Nephron (organoid): Measurements from ENCODE around the gene UBAC2.

Experiments used
- H3K27ac Mint-ChIP-seq, 3 experiments: 2 replicates each; pipeline ENCODE4 v1.8.0; 2020; ENCODE audit warnings: mixed read lengths in 3 of 3, mild to moderate bottlenecking in 2 of 3, moderate library complexity in 1 of 3
- H3K27me3 Mint-ChIP-seq: 2 replicates; pipeline ENCODE4 v1.8.0; 2021; ENCODE audit warnings: low read depth, mild to moderate bottlenecking, moderate library complexity, mixed read lengths
- H3K36me3 Mint-ChIP-seq: 2 replicates; pipeline ENCODE4 v1.8.0; 2020; ENCODE audit warnings: low read depth, mixed read lengths
- H3K4me1 Mint-ChIP-seq: 2 replicates; pipeline ENCODE4 v1.8.0; 2020; ENCODE audit warnings: mixed read lengths
- H3K4me3 Mint-ChIP-seq, 3 experiments: 2 replicates each; pipeline ENCODE4 v1.8.0; 2020; ENCODE audit warnings: mild to moderate bottlenecking in 3 of 3, mixed read lengths in 3 of 3, moderate library complexity in 2 of 3
- H3K9me3 Mint-ChIP-seq: 2 replicates; pipeline ENCODE4 v1.8.0; 2020; ENCODE audit warnings: mixed read lengths
- TF ChIP-seq, protein P1 (sequence below), 3 experiments: fragments of 200-600 bp; sonication (generic); IDR thresholded peaks; one replicate each; pipeline ENCODE4 v1.5.0; 2021; ENCODE audit warnings: antibody characterized with exemption in 3 of 3; ENCODE audit not compliant: unreplicated experiment in 3 of 3

Gene UBAC2

DNA sequence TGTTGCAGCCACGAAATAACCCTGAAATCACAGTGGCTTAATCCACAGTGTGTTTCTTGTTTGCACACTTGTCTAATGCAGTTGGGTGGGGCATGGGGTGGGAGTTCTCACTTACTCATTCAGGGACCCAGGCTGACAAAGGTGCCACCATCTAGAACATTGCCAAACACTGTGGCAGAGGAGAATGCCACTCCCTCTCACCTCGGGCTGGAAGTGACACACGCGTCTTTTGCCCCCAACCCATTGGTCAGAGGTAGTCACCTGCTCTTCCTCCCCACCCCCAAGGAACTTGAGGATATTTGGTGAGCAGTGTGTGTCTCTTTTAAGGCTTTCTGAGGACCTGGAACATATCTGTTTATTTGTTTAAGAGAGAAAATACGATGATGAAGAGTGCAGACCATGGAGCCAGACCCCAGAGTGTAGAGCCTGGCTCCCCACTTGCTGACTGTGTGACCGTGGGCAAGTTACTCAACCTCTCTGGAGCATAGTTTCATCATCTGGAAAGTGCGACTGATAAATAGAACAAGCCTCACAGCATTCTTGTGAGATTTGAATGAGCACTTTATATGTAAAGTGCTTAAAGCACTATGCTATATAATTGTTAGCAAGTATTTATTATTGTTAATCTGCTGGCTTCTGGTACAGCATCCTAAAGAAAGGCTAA, 89.2 kb downstream of the UBAC2 start:
- H3K27ac Mint-ChIP-seq: no peak overlapping the region
- H3K36me3 Mint-ChIP-seq: peaks cover 8% of the 10 kb centered on the region
- peaks cover 3% of the 10 kb centered on the region for H3K27me3 Mint-ChIP-seq
- no peak overlapping the region for H3K4me3 Mint-ChIP-seq
- H3K9me3 Mint-ChIP-seq: no peaks in the 10 kb centered on the region
- TF ChIP-seq, protein P1, sequence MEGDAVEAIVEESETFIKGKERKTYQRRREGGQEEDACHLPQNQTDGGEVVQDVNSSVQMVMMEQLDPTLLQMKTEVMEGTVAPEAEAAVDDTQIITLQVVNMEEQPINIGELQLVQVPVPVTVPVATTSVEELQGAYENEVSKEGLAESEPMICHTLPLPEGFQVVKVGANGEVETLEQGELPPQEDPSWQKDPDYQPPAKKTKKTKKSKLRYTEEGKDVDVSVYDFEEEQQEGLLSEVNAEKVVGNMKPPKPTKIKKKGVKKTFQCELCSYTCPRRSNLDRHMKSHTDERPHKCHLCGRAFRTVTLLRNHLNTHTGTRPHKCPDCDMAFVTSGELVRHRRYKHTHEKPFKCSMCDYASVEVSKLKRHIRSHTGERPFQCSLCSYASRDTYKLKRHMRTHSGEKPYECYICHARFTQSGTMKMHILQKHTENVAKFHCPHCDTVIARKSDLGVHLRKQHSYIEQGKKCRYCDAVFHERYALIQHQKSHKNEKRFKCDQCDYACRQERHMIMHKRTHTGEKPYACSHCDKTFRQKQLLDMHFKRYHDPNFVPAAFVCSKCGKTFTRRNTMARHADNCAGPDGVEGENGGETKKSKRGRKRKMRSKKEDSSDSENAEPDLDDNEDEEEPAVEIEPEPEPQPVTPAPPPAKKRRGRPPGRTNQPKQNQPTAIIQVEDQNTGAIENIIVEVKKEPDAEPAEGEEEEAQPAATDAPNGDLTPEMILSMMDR (IDR thresholded peaks at IDR 0.05; ENCODE audit: unreplicated experiment in 3 of 3): no peak
- peaks cover 34% of the 10 kb centered on the region for H3K4me1 Mint-ChIP-seq

DNA sequence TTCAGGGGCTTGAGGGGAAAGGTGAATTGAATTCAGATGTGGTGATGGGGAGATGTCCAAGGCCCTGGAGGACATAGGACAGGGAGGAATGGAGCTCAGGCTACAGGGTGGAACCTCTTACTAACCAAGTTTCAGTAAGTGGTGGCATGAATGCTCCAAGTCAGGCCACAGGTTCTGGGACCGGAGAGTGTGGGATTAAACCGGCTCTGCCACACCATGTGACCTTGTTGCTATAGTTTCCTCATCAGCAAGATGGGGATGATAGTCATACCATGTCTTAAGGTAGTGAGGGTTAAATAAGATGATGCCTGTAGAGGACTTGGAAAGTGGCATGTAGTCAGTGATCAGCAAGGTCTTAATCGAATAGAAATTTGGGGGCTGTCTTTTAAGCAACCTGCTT, 90.2 kb downstream of the UBAC2 start:
- TF ChIP-seq, protein P1 (IDR thresholded peaks at IDR 0.05; ENCODE audit: unreplicated experiment in 3 of 3): no peak
- Mint-ChIP-seq H3K4me3 (no peak overlapping the region), H3K9me3 (no peaks in the 10 kb centered on the region), H3K36me3 (peaks cover 8% of the 10 kb centered on the region), H3K27me3 (peaks cover 3% of the 10 kb centered on the region), H3K27ac (no peak overlapping the region), H3K4me1 (peaks cover 37% of the 10 kb centered on the region)

DNA sequence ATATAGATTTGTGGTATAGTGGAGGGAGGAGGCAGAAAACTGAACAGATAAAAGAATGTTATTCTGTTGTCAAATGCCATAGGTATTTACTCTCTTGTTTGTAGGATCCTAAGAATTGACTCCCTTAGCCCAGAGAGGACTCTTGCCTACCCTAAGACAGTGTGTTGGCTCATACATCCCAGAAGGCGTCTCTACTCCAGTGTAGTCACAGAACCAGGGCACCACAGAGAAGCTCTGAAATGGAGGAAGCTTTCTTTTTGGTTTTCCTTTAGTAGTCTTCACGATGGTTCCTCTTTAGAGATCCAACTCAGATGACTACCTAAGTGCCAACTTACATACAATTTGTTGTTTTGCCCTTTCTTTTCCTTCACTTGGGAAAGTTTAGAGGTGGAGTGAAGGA, 92.5 kb downstream of the UBAC2 start:
- TF ChIP-seq, protein P1 (IDR thresholded peaks at IDR 0.05; ENCODE audit: unreplicated experiment in 3 of 3): no peak
- peaks cover 3% of the 10 kb centered on the region for H3K27me3 Mint-ChIP-seq
- no peak overlapping the region for H3K4me3 Mint-ChIP-seq
- peaks cover 5% of the 10 kb centered on the region for H3K36me3 Mint-ChIP-seq
- H3K27ac Mint-ChIP-seq: no peak overlapping the region
- no peaks in the 10 kb centered on the region for H3K9me3 Mint-ChIP-seq
- peaks cover 29% of the 10 kb centered on the region for H3K4me1 Mint-ChIP-seq

DNA sequence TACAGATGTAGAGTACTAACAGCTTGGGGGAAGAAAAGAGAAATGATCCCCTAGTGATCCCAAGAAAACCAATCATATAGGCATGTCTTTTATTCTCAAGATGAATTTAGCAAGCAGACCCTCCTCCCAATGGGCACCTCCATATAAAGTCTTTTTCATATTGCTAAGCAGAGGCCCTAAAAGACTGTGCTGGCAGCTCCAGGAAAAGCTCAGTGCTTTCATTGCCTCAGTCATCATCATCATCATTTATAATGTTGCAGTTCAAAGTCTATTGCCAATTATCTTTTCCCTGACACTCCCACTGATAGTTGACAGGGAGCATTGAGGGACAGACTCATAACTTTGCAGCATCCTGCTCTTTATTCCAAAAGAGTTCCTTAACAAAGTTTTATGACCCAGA, 93.5 kb downstream of the UBAC2 start:
- TF ChIP-seq, protein P1 (IDR thresholded peaks at IDR 0.05; ENCODE audit: unreplicated experiment in 3 of 3): no peak
- no peak overlapping the region for H3K4me3 Mint-ChIP-seq
- no peaks in the 10 kb centered on the region for H3K9me3 Mint-ChIP-seq
- no peaks in the 10 kb centered on the region for H3K36me3 Mint-ChIP-seq
- H3K27me3 Mint-ChIP-seq: peaks cover 3% of the 10 kb centered on the region
- H3K27ac Mint-ChIP-seq: no peak overlapping the region
- peaks cover 21% of the 10 kb centered on the region for H3K4me1 Mint-ChIP-seq

DNA sequence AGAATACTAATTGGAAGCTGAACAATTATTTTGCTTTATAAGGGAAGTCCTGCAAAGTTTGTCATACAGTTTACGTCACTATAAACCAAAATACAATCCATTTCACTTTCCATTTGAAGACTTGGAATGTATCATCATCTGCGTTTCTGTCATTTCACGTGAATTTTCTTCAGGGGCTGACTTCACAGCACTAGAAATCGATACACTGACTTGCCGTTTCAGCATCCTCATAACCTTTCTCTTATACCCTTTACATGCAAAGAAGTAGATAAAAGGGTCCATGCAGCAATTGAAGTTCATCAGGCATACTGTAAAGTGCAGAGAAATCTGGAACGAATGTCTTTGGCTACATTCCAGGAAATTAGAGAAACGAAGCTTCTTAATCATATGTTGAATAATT, 94.3 kb downstream of the UBAC2 start:
- TF ChIP-seq, protein P1 (IDR thresholded peaks at IDR 0.05; ENCODE audit: unreplicated experiment in 3 of 3): no peak
- Mint-ChIP-seq H3K36me3 (no peaks in the 10 kb centered on the region), H3K27me3 (peaks cover 3% of the 10 kb centered on the region), H3K27ac (no peak overlapping the region), H3K9me3 (no peaks in the 10 kb centered on the region), H3K4me1 (peaks cover 21% of the 10 kb centered on the region), H3K4me3 (no peak overlapping the region)
